Nucleus accumbens (tissue), 56 donors: Measurements from ENCODE around the gene RPTOR.

Source experiments
- DNase-seq, 56 donors: peaks; one replicate each; lab custom pipeline; 2025; lab: John Stamatoyannopoulos, UW

The RPTOR gene

GRCh38 chr17:81003711-81004475, 459.3 kb downstream of the RPTOR start:
- DNase-seq = peak in 1 of 56 donors; percentile 45

GRCh38 chr17:81006891-81007290, 462.3 kb downstream of the RPTOR start:
- no peak for DNase-seq

- DNase-seq = no peak
Measured at GRCh38 chr17:81008140-81008539, 463.5 kb downstream of the RPTOR start.

- DNase-seq = no peak
Measured at GRCh38 chr17:81009136-81009535, 464.5 kb downstream of the RPTOR start.

GRCh38 chr17:81010935-81011334, 466.3 kb downstream of the RPTOR start:
- no peak for DNase-seq

GRCh38 chr17:81011951-81012350, 467.3 kb downstream of the RPTOR start:
- no peak for DNase-seq

GRCh38 chr17:81012574-81013447, 468.2 kb downstream of the RPTOR start:
- DNase-seq = no peak

- DNase-seq = no peak
Measured at GRCh38 chr17:81013642-81014041, 469.0 kb downstream of the RPTOR start.

- DNase-seq = no peak
Measured at GRCh38 chr17:81015136-81015535, 470.5 kb downstream of the RPTOR start.
